Measurements from ENCODE around the gene NRTN. TPM values are rescaled to one million over a fixed set of nuclear protein-coding genes. Genes with fewer than 3 reads are reported as not detected.

Gene NRTN
- total RNA-seq, 4 donors from 2014 or later: 3.6 to 27.2 (median 14.6) TPM

GRCh38 chr19:5821521-5822180 is 16.8 kb downstream of the NRTN start:
- Histone ChIP-seq H3K4me3 (no peak overlapping the region), H3K36me3 (no peaks in the 10 kb centered on the region), H3K27ac (no peak overlapping the region), H3K27me3 (no peaks in the 10 kb centered on the region), H3K4me1 (peaks cover 0 to 26% (median 6%) of the 10 kb centered on the region in 3 donors), H3K9me3 (no peaks in the 10 kb centered on the region)
- TF ChIP-seq EP300 (IDR thresholded peaks at IDR 0.05) (no peak), POLR2AphosphoS5 (IDR thresholded peaks at IDR 0.05) (no peak), POLR2A (IDR thresholded peaks at IDR 0.05) (no peak)
- 27 to 66% methylated on average over 3 to 4 of the region's 8 CpGs for WGBS, 2 donors (ENCODE audit: low coverage in 1 of 2)
- no peak for ATAC-seq

GRCh38 chr19:5822181-5822844 is 17.4 kb downstream of the NRTN start:
- WGBS, 2 donors (ENCODE audit: low coverage in 1 of 2): 17 to 31% methylated on average over 7 to 9 of the region's 30 CpGs
- no peak overlapping the region for H3K4me3 ChIP-seq
- TF ChIP-seq POLR2A (IDR thresholded peaks at IDR 0.05): no peak
- TF ChIP-seq POLR2AphosphoS5 (IDR thresholded peaks at IDR 0.05): no peak
- no peak for TF ChIP-seq EP300 (IDR thresholded peaks at IDR 0.05)
- no peak for TF ChIP-seq CTCF (IDR thresholded peaks at IDR 0.05)
- no peaks in the 10 kb centered on the region for H3K27me3 ChIP-seq
- H3K4me1 ChIP-seq: peaks cover 0 to 33% (median 6%) of the 10 kb centered on the region in 3 donors
- H3K9me3 ChIP-seq: no peaks in the 10 kb centered on the region
- H3K36me3 ChIP-seq: no peaks in the 10 kb centered on the region
- H3K27ac ChIP-seq: no peak overlapping the region
- no peak for ATAC-seq

- H3K4me1 ChIP-seq: peaks cover 0 to 46% (median 11%) of the 10 kb centered on the region in 3 donors
- no peak overlapping the region for H3K4me3 ChIP-seq
- TF ChIP-seq CTCF (IDR thresholded peaks at IDR 0.05) (no peak), POLR2A (IDR thresholded peaks at IDR 0.05) (no peak), EP300 (IDR thresholded peaks at IDR 0.05) (no peak)
- H3K27ac ChIP-seq: no peak overlapping the region
- ATAC-seq: no peak
- WGBS, 2 donors (ENCODE audit: low coverage in 1 of 2): 70% methylated on average over 11 of the region's 30 CpGs; no CpG with 5 or more reads in 1 of the 2 donors
- H3K36me3 ChIP-seq: no peaks in the 10 kb centered on the region
- peaks cover 10% of the 10 kb centered on the region for H3K27me3 ChIP-seq
- H3K9me3 ChIP-seq: no peaks in the 10 kb centered on the region
Observed at GRCh38 chr19:5823579-5824281, 18.9 kb downstream of the NRTN start.

DNA sequence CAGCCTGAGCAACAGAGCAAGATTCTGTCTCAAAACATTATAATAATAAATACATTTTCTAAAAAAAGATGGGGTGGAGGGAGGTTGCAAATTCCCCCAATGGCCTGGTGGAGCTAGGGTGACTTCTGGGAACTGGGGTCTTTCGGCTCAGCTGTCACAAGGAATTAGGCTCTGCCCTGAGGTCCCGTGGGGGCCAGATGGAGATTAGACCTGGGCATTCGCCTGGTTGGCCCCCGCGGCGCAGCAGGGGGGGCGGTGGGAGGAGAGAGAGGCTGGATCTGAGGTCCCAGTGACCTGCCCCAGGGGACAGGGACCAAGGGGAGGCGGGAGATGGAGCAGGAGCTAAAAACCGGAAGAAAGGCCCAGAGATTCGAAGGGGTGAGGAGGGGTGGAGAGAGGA is 19.9 kb downstream of the NRTN start:
- WGBS, 2 donors (ENCODE audit: low coverage in 1 of 2): 84 to 98% methylated on average over 7 to 10 of the region's 10 CpGs
- H3K36me3 ChIP-seq: no peaks in the 10 kb centered on the region
- peaks cover 20% of the 10 kb centered on the region for H3K27me3 ChIP-seq

More for the DNA sequence above, 19.9 kb downstream of the NRTN start:
- TF ChIP-seq CTCF (IDR thresholded peaks at IDR 0.05): no peak
- no peak for TF ChIP-seq POLR2AphosphoS5 (IDR thresholded peaks at IDR 0.05)
- TF ChIP-seq EP300 (IDR thresholded peaks at IDR 0.05): no peak
- TF ChIP-seq POLR2A (IDR thresholded peaks at IDR 0.05): no peak
- Histone ChIP-seq H3K4me1 (peaks cover 0 to 56% (median 21%) of the 10 kb centered on the region in 3 donors), H3K9me3 (no peaks in the 10 kb centered on the region), H3K4me3 (no peak overlapping the region), H3K27ac (no peak overlapping the region)
- no peak for ATAC-seq
